Measurements from ENCODE around the gene TBX15. TPM values are rescaled to one million over a fixed set of nuclear protein-coding genes. Genes with fewer than 3 reads are reported as not detected.

The TBX15 gene
- total RNA-seq, 1 donor from 2014 or later: not detected

DNA sequence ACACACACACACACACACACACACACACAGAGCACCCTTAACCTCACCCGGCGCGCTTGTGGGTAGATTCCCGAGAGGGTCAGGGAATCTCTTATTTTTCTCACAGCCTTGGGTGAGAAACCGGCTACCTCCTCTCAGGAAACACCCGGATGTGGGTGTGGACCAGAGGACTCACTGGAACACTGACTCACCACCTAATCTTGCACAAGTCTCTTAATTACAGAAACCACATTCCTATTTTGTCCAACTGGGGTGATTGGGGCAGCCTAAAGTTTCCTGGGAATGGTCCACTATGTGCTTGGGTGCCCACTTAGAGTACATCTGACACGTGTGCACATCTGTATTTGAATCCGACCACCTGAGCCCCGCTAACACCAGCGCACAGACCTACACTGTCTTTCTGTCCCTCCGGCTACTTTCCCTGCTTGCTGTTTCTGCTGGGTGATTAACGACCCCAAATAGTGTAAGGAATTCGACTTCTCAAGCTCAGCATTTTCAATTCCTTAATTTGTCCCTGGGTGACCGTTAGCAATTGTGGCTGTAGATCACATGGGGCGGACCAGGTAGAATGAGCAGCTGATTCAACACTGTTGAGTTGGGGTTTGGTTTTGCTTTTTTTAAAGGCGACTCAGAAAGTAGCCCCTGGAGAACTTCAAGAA lies 14.0 kb upstream of the TBX15 start:
- DNase-seq (ENCODE audit: extremely low read depth, low read depth, low spot score): no peak

DNA sequence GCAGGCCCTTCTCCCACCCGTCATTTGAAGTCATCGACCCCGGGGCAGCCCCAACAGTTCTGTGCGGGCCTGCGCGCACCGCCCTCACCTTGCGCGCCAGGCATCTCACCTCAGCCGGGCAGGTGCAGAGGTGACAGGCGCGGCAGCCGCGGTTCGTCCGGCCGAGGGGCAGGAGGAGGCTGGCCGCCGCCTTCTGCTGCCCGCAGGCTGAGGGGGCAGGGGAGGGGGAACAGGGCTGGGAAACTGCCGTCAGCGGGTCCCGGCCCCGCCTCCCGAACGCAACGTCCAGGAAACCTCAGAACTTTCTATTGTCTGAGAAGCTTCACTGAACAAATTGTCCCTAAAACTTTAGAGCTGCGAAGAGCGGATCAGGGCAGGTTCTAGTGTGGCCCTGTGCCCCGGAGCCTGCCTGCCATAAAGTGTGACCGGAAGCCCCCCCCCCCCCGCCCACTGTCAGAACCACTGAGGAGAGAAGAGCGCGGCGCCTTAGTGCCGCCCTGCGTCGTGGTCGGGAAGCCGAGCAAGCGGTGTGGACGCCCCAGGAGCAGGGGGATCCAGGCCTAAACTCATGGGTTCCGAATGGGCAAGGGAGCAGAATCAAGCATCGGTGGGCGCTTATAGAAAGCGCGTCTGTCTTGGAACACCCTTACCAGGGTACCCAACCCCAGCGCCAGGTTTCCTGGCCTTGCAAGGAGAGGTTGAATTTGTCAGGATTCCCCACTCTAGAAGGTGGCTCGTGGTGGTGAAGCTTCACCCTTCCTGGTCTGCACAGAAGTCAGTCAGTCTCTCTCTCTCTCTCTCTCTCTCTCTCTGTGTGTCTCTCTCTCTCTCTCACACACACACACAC lies 13.3 kb upstream of the TBX15 start:
- DNase-seq (ENCODE audit: extremely low read depth, low read depth, low spot score): no peak

DNA sequence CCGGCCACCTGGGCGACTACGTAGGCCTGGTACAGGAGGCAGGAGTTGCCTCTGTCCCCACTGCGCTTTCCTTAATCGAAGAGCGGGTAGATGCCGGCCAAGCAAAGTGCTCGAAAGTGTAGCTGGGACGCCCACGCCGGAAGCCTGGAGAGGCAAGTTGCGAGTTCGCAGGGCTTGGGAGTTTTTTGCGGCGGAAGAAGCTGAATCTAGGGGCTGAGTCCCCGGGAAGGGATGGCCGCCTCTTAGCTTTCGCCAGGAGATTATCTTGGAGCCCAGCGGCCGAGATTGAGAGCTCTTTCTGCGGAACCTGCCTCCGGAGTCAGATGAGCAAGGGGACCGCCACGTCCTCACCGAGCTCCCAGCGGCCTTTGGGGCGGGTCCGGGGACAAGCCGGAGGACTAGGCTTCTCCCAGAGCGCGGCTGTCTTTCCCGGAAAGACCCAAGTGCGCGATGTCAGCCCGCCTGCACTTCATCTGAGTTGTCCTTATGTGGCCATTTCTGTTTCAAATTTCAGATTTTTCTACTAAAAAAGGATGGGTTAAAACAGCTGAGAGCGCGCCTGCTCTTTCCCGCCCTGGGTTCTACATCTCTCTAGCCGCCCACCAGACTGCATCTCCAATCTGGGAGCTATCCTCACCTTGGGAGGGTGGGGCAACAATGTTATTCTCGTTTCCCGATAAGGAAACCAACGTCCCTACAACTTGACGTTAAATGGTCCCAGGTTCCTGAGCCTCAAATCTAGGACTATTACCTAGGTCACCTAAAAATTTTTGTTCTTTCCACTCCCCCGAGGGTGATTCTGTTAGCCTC lies 12.4 kb upstream of the TBX15 start:
- DNase-seq (ENCODE audit: extremely low read depth, low read depth, low spot score): no peak

DNA sequence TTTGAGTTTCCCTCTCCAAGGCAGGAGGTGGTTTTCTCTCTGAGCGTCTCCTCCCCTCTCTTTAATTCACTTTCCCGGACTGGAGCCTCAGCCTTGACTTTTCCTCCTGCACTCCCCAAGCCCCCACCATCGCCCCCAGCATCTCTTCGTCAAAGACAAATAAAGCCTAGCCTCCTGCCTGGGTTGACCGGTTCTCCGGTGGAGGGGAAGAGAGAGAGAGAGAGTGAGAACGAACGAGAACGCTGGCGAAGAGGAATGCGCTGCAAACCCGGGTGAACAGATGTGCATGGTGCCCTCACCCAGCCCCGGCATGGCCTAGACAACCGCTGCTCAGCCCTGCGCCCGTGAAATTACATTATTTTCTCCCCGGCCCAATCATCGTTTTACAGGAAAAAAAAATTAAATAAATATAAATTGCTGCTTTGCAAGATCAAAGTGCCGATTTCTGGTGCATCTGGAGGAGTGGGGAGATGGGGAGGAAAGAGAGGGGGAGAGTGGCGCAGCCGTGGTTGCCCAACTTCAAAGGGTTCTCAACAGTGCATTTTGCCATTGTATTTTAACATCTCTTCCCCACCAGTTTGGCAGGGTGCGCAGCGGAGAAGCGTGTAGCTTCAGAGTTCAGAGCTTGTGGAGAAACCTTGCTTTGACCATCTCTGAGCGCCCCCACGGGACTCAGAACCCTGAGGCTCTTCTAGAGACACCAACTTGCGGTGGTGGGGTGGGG lies 11.4 kb upstream of the TBX15 start:
- no peak for DNase-seq (ENCODE audit: extremely low read depth, low read depth, low spot score)

DNA sequence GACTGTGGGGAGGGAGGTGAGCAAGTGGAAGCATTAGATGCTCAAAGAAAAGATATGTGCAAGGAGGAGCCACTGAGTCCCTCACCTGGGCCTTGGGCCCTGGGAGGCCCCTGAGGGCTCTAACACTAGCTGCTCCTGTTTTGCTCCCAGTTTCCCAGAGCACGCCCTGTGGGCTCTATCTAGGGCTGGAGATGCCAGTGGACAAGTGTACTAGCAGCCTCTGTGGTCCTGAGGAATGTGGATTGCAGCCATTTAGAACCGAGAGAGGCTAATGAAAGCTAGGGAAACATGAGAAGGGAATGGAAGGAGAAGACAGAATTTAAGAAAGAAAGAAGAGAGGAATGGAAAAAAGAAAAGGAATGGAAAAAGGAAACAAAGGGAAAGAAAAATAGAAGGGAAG lies 10.0 kb upstream of the TBX15 start:
- DNase-seq (ENCODE audit: extremely low read depth, low read depth, low spot score): no peak

DNA sequence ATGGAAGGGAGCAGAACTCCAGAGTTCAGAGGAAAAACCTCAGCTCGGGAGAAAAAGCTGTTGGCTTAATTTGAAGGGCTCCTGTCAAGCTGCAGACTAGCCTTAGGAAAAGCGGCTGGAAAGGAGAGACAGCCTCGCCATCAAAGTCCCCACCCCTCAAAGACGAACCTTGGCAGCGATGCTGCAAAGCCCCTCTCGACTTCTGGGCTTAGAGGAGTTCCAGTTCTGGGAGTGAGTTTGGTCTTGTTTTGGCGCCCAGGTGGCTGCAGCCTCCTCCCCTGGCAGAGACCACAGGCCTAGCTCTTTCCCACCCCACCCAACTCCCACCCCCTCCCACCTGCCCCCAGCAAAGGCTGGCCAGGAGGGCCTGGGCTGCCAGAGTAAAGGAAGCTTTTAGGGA lies 9.1 kb upstream of the TBX15 start:
- no peak for DNase-seq (ENCODE audit: extremely low read depth, low read depth, low spot score)

DNA sequence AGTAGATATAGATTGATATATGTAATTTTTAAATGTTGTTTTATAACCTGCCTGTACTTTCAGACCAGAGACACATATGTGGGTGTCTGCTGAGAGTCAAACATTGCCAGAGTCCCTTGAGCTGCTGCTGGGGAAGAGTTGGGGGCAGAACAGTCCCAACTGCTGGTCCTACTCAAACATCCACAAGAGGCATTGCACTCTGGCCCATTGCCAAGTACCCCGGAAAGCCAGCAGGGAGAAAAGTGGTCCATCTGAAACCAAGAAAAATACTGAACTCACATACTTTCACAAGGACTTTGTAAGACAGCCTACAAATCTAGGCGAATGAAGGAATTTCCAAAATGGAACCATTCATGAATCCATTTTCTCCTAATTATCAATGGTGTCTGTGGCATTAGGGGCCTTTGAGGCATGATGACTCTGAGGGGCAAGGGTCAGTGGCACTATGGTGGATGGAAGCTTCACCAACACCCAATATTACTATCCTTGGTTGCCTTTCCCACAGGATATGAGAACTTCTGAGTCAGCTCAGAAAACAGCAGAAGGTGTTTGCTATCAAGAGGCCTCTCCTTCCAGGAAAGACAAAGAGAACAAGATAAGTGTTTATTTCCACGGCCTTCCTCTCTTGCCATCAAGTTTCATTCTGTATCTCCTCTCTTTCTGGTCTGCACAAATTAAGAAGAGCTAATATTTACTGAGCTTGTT lies 7.3 kb upstream of the TBX15 start:
- no peak for DNase-seq (ENCODE audit: extremely low read depth, low read depth, low spot score)

DNA sequence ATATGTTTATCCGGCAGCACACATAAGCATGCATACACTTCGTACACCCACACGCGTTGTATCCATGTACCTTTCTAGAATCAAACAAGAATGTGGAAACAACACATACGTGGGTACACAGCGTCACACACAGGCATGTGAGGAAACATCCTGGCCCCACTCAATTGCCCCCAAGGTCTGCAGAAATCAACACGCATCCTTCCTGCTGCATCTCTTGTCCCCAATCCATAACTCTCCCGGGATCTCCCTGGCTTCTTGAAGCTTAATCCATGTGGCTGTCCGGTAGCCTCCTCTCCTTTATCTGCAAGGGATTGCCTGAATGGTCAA lies 5.5 kb upstream of the TBX15 start:
- DNase-seq (ENCODE audit: extremely low read depth, low read depth, low spot score): no peak

DNA sequence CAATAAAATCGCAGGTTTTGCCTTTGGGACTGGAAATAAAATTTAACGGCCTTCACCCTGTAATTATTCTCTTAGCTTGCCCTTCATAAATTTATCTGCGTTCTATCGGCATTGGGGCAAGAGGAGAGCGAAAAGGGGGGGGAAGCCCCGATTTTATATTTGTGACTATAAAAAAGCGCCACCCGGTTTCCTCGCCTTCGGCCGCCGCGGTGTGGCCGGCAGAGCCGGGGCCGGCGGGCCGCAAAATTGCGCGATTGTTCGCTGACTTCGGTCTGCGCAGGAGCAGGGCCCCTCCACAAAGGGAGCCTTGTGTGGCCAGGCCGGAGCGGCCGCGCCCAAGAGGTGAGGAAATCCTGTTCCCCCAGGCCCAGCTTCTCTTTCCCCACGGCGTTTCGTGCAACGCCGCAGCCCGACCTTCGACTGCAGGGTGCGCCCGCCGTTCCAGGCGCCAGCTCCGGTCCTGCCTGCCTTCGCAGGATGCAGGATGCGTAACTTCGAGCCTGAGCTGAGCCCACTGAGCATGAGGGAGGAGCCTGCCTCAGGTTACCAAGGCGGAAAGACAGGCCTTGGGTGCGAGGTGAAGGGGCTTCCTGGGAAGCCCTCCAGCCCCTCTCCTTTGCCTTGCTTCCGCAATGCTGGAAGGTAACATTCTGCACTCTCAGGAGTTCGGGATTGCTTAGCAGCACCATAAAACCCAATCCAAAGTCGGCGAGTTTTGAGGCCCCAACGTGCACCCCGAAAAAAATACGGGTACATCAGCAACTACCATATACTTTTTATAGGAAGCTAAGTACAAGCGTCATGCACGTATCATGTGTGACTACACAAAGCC lies 4.9 kb upstream of the TBX15 start:
- no peak for DNase-seq (ENCODE audit: extremely low read depth, low read depth, low spot score)

DNA sequence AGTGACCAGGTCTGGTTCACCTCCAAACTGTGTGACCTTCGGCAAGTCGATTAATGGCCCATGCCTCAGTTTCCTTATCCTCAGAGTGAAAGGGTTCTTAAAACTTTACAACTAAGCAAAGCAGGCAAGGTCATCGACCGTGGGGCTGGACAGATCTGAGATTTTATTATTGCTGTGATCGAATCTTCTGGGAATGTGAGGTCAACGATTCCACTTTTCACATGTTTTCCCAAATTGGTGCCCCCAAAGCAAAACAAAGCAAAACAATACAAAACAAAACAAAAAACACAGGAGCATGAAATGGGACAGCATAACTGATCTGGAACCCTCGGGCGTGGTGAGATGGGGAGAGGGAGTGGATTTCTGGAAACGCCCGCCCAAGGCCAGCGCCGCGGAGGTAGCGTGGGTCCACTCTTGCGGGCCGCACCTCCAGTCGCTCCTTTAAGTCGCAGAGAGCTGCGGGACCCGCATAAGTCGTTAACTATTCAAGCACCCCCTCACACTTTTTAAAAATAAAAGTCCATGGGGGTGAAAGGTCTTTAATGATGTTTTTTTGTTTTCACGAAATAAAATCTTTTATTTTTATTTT lies 4.2 kb upstream of the TBX15 start:
- no peak for DNase-seq (ENCODE audit: extremely low read depth, low read depth, low spot score)

DNA sequence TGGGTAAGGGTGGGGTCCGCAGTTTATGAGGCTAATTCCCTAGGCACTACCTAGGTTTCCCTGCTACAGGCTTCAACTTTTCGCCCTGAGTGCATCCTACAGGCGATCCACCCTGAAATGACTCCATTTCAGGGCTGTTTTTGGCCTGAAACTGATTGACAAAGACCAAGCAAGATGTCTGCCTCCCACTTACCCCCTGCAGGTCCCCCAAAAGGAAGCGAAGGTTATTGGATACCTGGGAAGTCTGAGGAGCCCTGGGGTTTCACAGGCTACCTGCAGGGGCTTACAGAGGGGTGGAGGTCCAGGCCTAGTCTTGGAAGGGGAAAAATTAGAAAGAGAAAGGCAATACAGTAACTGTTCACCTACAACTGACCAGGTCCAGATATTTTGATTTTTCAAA lies 3.3 kb upstream of the TBX15 start:
- no peak for DNase-seq (ENCODE audit: extremely low read depth, low read depth, low spot score)

DNA sequence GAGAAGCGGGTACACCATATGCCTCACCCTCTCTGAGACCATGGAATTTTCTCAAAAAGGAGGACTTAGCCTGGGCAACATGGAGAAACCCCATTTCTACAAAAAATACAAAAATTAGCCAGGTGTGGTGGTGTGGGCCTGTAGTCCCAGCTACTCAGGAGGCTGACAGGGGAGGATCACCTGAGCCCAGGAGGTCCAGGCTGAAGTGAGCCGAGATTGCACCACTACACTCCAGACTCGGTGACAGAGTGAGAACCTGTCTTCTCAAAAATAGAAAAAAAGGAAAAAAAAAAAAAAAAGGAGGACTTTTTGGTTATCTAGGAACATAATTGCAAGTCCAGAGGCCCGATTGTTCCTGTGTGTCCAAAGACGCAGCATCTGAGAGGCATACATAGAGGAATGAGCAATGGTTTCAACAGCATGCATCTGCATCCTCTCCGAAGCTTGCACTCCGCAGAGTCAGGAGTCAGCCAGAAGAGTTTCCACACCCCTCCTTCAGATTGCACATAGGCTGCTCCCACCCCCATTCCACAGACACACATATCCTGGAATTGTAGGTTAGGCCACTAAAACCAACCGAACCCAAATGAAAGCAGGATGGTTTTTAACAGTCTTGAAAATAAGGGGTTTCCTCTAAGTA lies 2.5 kb upstream of the TBX15 start:
- no peak for DNase-seq (ENCODE audit: extremely low read depth, low read depth, low spot score)

DNA sequence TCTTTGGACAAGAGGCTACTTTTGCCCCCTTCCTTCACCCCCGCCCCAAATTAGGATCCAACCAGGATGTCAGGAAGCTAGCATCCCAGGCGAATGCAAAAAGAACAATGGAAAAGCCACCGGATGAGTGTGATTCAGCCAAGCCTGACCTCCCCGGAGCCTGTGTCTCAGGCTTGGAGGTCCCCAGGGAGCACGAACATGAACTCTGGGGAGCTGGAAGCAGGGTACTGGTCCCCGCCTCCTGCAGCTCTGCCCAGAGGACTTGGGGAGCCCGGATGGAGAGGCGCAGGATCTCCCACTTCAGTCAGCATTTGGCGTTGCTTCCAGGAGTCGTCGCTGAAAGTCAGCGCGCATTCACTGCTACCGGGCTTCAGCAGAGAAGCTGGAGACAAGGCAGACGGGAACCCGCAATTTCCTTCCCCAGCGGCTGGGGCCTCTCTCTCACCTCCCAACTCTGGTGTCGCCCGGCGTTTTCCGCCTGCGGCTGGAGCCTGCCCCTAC lies 1.8 kb upstream of the TBX15 start:
- no peak for DNase-seq (ENCODE audit: extremely low read depth, low read depth, low spot score)

DNA sequence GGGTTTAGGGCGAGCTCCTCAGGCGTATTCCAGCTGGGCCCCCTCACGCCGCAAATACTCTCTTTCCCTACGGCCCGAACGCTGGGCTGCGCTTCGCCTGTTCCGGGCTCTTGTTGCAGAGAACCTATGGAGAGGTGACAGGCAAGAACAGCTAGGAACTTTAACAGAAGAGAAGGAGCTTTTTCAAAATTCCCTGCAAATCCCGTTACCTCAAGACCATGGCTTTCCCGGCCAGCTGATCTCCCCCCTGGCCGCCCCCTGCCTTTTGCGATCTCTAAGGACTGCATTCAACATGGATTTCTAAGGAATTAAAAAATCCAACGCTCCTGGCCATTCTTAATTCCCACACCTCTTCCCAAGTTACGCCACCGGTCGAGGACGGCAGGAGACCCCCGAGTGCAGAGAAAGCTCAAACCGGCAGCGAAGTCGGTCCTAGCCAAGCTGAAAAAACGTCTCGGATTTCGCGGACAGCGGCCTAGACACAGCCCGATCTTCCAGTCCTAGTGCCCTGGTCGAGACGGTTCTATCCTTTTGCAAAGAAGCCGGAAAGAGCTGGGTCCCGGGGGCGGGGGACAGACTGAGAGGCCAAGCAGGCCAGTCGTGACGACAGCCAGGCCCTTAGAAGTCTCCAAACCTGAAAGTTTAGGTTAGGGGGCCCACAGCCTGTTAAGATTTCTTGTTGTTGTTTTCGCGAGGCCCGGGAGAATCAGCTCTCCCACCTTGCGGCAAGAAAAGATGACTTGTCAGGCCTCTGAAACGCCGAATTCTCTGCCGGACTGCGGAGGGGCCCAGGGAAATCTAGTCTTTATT lies 1.1 kb upstream of the TBX15 start:
- DNase-seq (ENCODE audit: extremely low read depth, low read depth, low spot score): no peak

DNA sequence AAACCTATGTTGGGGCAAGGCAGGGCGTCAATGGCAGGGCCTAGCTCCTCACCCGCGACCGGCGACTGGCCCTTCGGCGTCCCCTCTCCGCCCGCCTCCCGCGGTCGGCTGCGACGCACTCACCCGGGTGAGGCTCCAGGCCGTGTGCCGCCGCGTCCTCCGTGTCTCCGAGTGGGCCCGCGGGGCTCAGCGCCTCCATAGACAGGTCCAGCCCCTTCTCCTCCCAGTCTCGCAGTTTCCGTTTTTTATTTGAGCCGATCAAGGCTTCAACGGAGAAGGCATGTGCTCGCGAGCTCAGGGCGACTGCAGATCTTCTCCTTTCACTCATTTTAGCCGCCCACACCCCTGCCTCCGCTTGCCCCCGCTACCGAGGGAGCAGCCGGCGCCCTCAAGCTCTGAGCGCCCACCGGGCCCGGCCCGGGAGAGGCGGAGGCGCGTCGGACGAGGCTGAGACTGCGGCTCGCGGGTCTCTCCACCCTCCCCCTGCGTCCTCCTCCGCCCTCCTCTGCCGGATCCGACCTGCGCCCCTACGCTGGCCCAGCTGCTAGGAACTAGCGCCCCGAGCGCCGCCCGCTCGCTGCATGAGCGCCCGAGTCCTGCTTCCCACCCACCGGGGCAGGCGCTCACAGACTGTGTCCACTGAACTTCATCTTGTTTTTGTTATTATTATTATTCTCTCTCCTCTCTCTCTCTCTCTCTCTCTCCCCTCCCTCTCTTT lies 516 bp downstream of the TBX15 start:
- no peak for DNase-seq (ENCODE audit: extremely low read depth, low read depth, low spot score)

DNA sequence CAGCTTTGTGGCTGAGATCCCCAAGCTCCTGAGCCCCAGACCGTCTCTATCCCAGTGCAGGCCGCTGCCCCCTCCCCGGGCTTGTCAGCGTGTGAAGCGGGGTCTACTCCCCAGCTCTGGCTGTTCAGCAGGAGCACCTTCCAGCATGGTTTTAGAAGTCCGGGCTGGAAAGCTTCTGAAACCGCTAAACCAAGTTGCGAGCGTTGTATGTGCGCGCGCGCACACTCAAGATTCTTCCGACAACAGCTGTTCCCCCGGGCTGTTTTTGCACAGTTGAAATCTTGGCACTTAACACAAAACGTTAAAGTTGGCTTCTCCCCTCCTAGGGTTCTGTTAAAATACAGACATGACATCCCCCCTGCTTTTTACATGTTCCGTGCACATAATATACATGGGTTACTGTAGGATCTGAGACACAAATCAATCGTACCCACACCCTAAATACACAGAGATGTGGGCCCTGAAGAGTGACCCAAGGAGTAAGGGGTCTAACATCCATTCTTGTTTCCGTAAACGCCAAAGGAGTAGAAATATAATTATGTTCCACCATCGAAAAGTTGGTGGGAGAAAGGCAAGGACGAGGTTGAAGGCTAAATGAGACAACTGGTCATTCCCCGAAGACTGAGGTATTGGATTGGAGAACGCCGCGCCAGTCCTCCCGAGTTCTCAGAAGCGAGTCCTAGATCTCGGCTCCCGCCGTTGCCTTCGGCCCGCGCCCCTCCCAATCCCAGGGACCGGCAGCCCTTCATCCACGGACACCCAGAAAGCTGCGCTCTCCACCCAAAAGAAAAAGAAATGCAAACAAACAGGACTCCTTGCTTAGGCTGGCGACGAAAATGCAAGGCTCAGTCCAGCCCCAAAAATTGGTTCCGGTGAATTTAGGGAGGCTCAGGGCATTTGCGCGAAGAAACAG lies 1.3 kb downstream of the TBX15 start:
- DNase-seq (ENCODE audit: extremely low read depth, low read depth, low spot score): no peak

Measured in glomerular endothelial cell (primary cell).